Mesendoderm (in vitro differentiated cells): ENCODE results near the gene WDR91.

Source experiments
- DNase-seq: peaks from one replicate; pipeline ENCODE4 v3.0.0; 2013
- H2AK5ac ChIP-seq: 2 replicates; pipeline ENCODE4 v1.6.1; 2013; ENCODE audit warnings: low read length, inconsistent platforms
- H2BK120ac ChIP-seq: 2 replicates; pipeline ENCODE4 v1.6.1; 2013; ENCODE audit warnings: low read depth, mild to moderate bottlenecking, low read length, moderate library complexity, mixed read lengths
- H2BK15ac ChIP-seq: replicated peaks from 2 replicates; pipeline ENCODE4 v1.6.1; 2013; ENCODE audit warnings: low read depth, mild to moderate bottlenecking, moderate library complexity
- H2BK5ac ChIP-seq: 2 replicates; pipeline ENCODE4 v1.6.1; 2013; ENCODE audit warnings: low read length, inconsistent platforms
- H3K18ac ChIP-seq: 2 replicates; pipeline ENCODE4 v1.6.1; 2013; ENCODE audit warnings: mild to moderate bottlenecking, low read length, mixed read lengths
- H3K23ac ChIP-seq: one replicate; pipeline ENCODE4 v1.6.1; 2013; ENCODE audit warnings: low read length
- H3K27ac ChIP-seq: 2 replicates; pipeline ENCODE4 v1.5.1; 2013; ENCODE audit warnings: low read depth, mild to moderate bottlenecking, inconsistent platforms, low read length, moderate library complexity
- H3K27me3 ChIP-seq: 2 replicates; pipeline ENCODE4 v1.6.1; 2013; ENCODE audit warnings: low read length, control low read depth, mild to moderate bottlenecking, inconsistent platforms; ENCODE audit not compliant: insufficient read depth, poor library complexity
- H3K36me3 ChIP-seq: 2 replicates; pipeline ENCODE4 v1.6.1; 2013; ENCODE audit warnings: low read length, inconsistent platforms; ENCODE audit not compliant: control insufficient read depth, insufficient read depth
- H3K4ac ChIP-seq: one replicate; pipeline ENCODE4 v1.6.1; 2013; ENCODE audit warnings: low read depth, mild to moderate bottlenecking, low read length, moderate library complexity
- H3K4me1 ChIP-seq: 2 replicates; pipeline ENCODE4 v1.6.1; 2013; ENCODE audit warnings: low read depth, low read length, inconsistent platforms; ENCODE audit not compliant: control insufficient read depth
- H3K4me2 ChIP-seq: 2 replicates; pipeline ENCODE4 v1.6.1; 2013; ENCODE audit warnings: low read length
- H3K4me3 ChIP-seq: 2 replicates; pipeline ENCODE4 v1.5.1; 2013; ENCODE audit warnings: mild to moderate bottlenecking, low read length
- H3K56ac ChIP-seq: one replicate; pipeline ENCODE4 v1.6.1; 2013; ENCODE audit warnings: low read length
- H3K79me1 ChIP-seq: 2 replicates; pipeline ENCODE4 v1.6.1; 2013; ENCODE audit warnings: low read length, inconsistent platforms
- H3K79me2 ChIP-seq: 2 replicates; pipeline ENCODE4 v1.6.1; 2013; ENCODE audit warnings: mild to moderate bottlenecking, low read length; ENCODE audit not compliant: control insufficient read depth, insufficient read depth
- H3K9ac ChIP-seq: 2 replicates; pipeline ENCODE4 v1.6.1; 2013; ENCODE audit warnings: low read length, inconsistent platforms
- H4K5ac ChIP-seq: one replicate; pipeline ENCODE4 v1.6.1; 2013; ENCODE audit warnings: low read length
- H4K8ac ChIP-seq: one replicate; pipeline ENCODE4 v1.6.1; 2013; ENCODE audit warnings: low read depth, mild to moderate bottlenecking, control low read depth, low read length, moderate library complexity
- WGBS: extraction: QIAGEN DNeasy Blood & Tissue Kit; methylation state at CpG from one replicate; pipeline ENCODE4 v1.1.7; 2013; ENCODE audit warnings: low lambda C conversion rate, missing lambda C conversion rate; ENCODE audit not compliant: insufficient coverage; ENCODE audit errors: extremely low coverage; 5-methylcytosine and 5-hydroxymethylcytosine counted together

Gene WDR91

GRCh38 chr7:135245226-135246190 is 34.2 kb upstream of the WDR91 start:
- no peak overlapping the region for H2AK5ac ChIP-seq
- no peak overlapping the region for H4K5ac ChIP-seq
- no peaks in the 10 kb centered on the region for H3K79me1 ChIP-seq
- no peaks in the 10 kb centered on the region for H3K27me3 ChIP-seq
- no peak overlapping the region for H2BK120ac ChIP-seq
- H3K23ac ChIP-seq, result no peak overlapping the region
- no CpG with 5 or more reads among the region's 9 CpGs for WGBS
- no peaks in the 10 kb centered on the region for H3K36me3 ChIP-seq
- DNase-seq, result no peak
- H3K56ac ChIP-seq, result no peak overlapping the region
- H3K27ac ChIP-seq, result no peak overlapping the region
- H3K4ac ChIP-seq, result no peak overlapping the region
- H3K9ac ChIP-seq, result no peak overlapping the region
- H3K79me2 ChIP-seq, result no peaks in the 10 kb centered on the region
- H2BK15ac ChIP-seq, result no peak overlapping the region
- no peak overlapping the region for H3K4me3 ChIP-seq
- H3K4me2 ChIP-seq, result no peak overlapping the region
- H4K8ac ChIP-seq, result no peak overlapping the region
- no peaks in the 10 kb centered on the region for H3K4me1 ChIP-seq
- H2BK5ac ChIP-seq, result no peak overlapping the region
- no peak overlapping the region for H3K18ac ChIP-seq

- H2AK5ac ChIP-seq, result no peak overlapping the region
- no peak overlapping the region for H3K4me3 ChIP-seq
- no peaks in the 10 kb centered on the region for H3K36me3 ChIP-seq
- no CpG with 5 or more reads among the region's 5 CpGs for WGBS
- H3K4me2 ChIP-seq, result no peak overlapping the region
- H3K23ac ChIP-seq, result no peak overlapping the region
- H3K18ac ChIP-seq, result no peak overlapping the region
- H3K4me1 ChIP-seq, result no peaks in the 10 kb centered on the region
- no peak for DNase-seq
- no peak overlapping the region for H3K9ac ChIP-seq
- H2BK5ac ChIP-seq, result no peak overlapping the region
- H3K27me3 ChIP-seq, result no peaks in the 10 kb centered on the region
- no peaks in the 10 kb centered on the region for H3K79me1 ChIP-seq
- H3K27ac ChIP-seq, result no peak overlapping the region
- H2BK15ac ChIP-seq, result no peak overlapping the region
- H4K8ac ChIP-seq, result no peak overlapping the region
- H2BK120ac ChIP-seq, result no peak overlapping the region
- no peak overlapping the region for H3K4ac ChIP-seq
- H3K79me2 ChIP-seq, result no peaks in the 10 kb centered on the region
- H3K56ac ChIP-seq, result no peak overlapping the region
- no peak overlapping the region for H4K5ac ChIP-seq
Observed at GRCh38 chr7:135242096-135242684, 30.9 kb upstream of the WDR91 start.

- DNase-seq, result no peak
- Histone ChIP-seq H2AK5ac (no peak overlapping the region), H3K23ac (no peak overlapping the region), H3K27ac (no peak overlapping the region), H3K18ac (no peak overlapping the region), H3K36me3 (no peaks in the 10 kb centered on the region), H3K56ac (no peak overlapping the region), H2BK15ac (no peak overlapping the region), H3K4me3 (no peak overlapping the region), H3K79me2 (no peaks in the 10 kb centered on the region), H3K79me1 (no peaks in the 10 kb centered on the region), H3K4me1 (no peaks in the 10 kb centered on the region), H3K4me2 (no peak overlapping the region), H2BK5ac (no peak overlapping the region), H3K9ac (no peak overlapping the region), H3K27me3 (no peaks in the 10 kb centered on the region), H4K8ac (no peak overlapping the region), H4K5ac (no peak overlapping the region), H3K4ac (no peak overlapping the region), H2BK120ac (no peak overlapping the region)
- WGBS, result no CpG with 5 or more reads among the region's 9 CpGs
Observed at GRCh38 chr7:135240441-135240840, 29.1 kb upstream of the WDR91 start.

- H3K4me1 ChIP-seq, result no peaks in the 10 kb centered on the region
- WGBS, result no CpG with 5 or more reads among the region's 7 CpGs
- H3K56ac ChIP-seq, result no peak overlapping the region
- H3K4ac ChIP-seq, result no peak overlapping the region
- no peak overlapping the region for H4K5ac ChIP-seq
- H2BK15ac ChIP-seq, result no peak overlapping the region
- no peak overlapping the region for H4K8ac ChIP-seq
- no peak overlapping the region for H3K18ac ChIP-seq
- no peak overlapping the region for H3K23ac ChIP-seq
- H3K79me1 ChIP-seq, result no peaks in the 10 kb centered on the region
- H3K27me3 ChIP-seq, result no peaks in the 10 kb centered on the region
- no peak overlapping the region for H2BK120ac ChIP-seq
- H3K9ac ChIP-seq, result no peak overlapping the region
- H3K4me2 ChIP-seq, result no peak overlapping the region
- no peak for DNase-seq
- H2BK5ac ChIP-seq, result no peak overlapping the region
- no peak overlapping the region for H3K4me3 ChIP-seq
- no peak overlapping the region for H3K27ac ChIP-seq
- H3K36me3 ChIP-seq, result no peaks in the 10 kb centered on the region
- H3K79me2 ChIP-seq, result no peaks in the 10 kb centered on the region
- H2AK5ac ChIP-seq, result no peak overlapping the region
Observed at GRCh38 chr7:135239263-135239662, 27.9 kb upstream of the WDR91 start.

- Histone ChIP-seq H3K27me3 (no peaks in the 10 kb centered on the region), H2BK15ac (no peak overlapping the region), H3K23ac (no peak overlapping the region), H3K9ac (no peak overlapping the region), H2AK5ac (no peak overlapping the region), H3K4me1 (no peaks in the 10 kb centered on the region), H4K5ac (no peak overlapping the region), H2BK5ac (no peak overlapping the region), H3K36me3 (no peaks in the 10 kb centered on the region), H3K27ac (no peak overlapping the region), H4K8ac (no peak overlapping the region), H2BK120ac (no peak overlapping the region), H3K18ac (no peak overlapping the region), H3K56ac (no peak overlapping the region), H3K4ac (no peak overlapping the region), H3K4me2 (no peak overlapping the region), H3K4me3 (no peak overlapping the region), H3K79me1 (no peaks in the 10 kb centered on the region), H3K79me2 (no peaks in the 10 kb centered on the region)
- no CpG with 5 or more reads among the region's 11 CpGs for WGBS
- peak; percentile 57 for DNase-seq
Observed at GRCh38 chr7:135238112-135238744, 26.9 kb upstream of the WDR91 start.
